Cardiac atrium fibroblast (primary cell): ENCODE data around the gene STX1B. TPM values are rescaled to one million over a fixed set of nuclear protein-coding genes. Genes with fewer than 3 reads are reported as not detected.

Experiments used
- total RNA-seq: library from RNA; depleted of rRNA; stranded (reverse); fragments of >200 nt; gene quantifications from 2 replicates; pipeline ENCODE4 v1.2.3, GENCODE V29; 2015

The STX1B gene
- 0.16 and 0.18 TPM in 2 replicates for total RNA-seq

GRCh38 chr16:31010585-31011325, at the start of gene STX1B:
Gene STX1B, minus strand, starts transcription at chr16:31010638. Its CDS starts 242 bp downstream, at chr16:31010396.

GRCh38 chr16:31032736-31033708, 22.6 kb upstream of the STX1B start, which contains the start of gene STX4:
Gene STX4, plus strand, starts transcription at chr16:31033558. Its CDS starts 248 bp downstream, at chr16:31033806.

GRCh38 chr16:30984669-30985400, 25.6 kb downstream of the STX1B start, which contains the start of gene HSD3B7:
Gene HSD3B7, plus strand, starts transcription at chr16:30985207. Its CDS starts 452 bp downstream, at chr16:30985659.

DNA sequence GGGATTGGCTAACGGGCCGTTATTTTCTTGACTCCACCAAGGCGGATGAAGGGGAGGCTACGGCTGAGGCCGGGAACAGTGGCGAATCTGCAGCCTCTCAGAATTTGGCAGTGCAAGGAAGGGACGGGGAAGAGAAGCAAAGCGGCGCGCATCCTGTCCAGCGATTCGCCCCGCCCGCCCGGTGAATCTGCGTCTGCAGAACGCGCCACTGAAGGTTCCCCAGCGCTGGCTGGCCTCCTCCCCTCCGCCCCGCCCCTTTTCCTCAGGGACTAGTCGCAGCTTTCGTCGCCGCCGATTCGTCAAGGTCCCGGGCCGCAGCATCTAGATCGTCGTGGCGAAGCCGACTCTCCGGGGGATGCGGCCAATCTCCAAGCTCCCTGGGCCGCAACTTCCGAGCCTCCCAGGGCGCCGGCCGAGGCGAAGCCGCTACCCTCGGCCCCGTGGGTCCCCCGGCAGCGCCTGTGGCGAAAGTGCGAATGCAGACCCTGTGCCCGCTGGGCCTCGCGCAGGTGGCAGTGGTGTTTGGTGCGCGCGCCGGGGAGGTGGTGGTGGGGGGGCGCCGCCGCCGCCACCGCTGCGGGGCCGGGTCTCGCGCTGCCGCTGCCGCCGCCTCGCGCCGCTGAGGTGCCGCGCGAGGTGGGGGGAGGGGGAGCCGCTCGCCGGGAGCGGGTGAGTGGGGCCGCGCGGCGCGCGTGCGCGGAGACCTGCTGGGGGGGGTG, 52.8 kb downstream of the STX1B start, which contains the start of gene SETD1A:
TSS of gene SETD1A (plus strand) at position 299 of the 719 bp plus-strand sequence. CDS start 978 bp downstream, outside the sequence.

GRCh38 chr16:30948667-30949649, 61.5 kb downstream of the STX1B start, which contains the start of gene ORAI3:
Gene ORAI3, plus strand, starts transcription at chr16:30949068. Its CDS starts 222 bp downstream, at chr16:30949290.

Other genes with a start within 250 kb of the STX1B start
- gene CFAP119, start 248.6 kb downstream of the STX1B start, total RNA-seq = 2.1 TPM in 1 of 2 replicates, not detected in the other
- 56.7 and 58.8 TPM in 2 replicates for gene RNF40, start 248.3 kb downstream of the STX1B start, total RNA-seq
- 12.1 and 12.8 TPM in 2 replicates for gene ZNF629, start 223.4 kb downstream of the STX1B start, total RNA-seq
- 39.0 and 40.1 TPM in 2 replicates for gene BCL7C, start 116.6 kb downstream of the STX1B start, total RNA-seq
- gene CTF1, start 114.0 kb downstream of the STX1B start, total RNA-seq = 0.54 and 0.81 TPM in 2 replicates
- 15.2 and 21.5 TPM in 2 replicates for gene FBXL19, start 87.1 kb downstream of the STX1B start, total RNA-seq
- gene ORAI3, start 61.6 kb downstream of the STX1B start, total RNA-seq = 23.8 and 44.4 TPM in 2 replicates
- gene SETD1A, start 52.9 kb downstream of the STX1B start, total RNA-seq = 3.1 and 4.5 TPM in 2 replicates
- gene HSD3B7, start 25.4 kb downstream of the STX1B start, total RNA-seq = 6.8 and 11.6 TPM in 2 replicates
- gene STX4, start 22.9 kb upstream of the STX1B start, total RNA-seq = 22.9 and 25.9 TPM in 2 replicates
- gene ZNF668, start 63.6 kb upstream of the STX1B start, total RNA-seq = 9.2 and 15.9 TPM in 2 replicates
- gene ZNF646, start 63.8 kb upstream of the STX1B start, total RNA-seq = 12.6 and 24.2 TPM in 2 replicates
- 2.6 and 6.1 TPM in 2 replicates for gene PRSS53, start 78.3 kb upstream of the STX1B start, total RNA-seq
- gene VKORC1, start 84.2 kb upstream of the STX1B start, total RNA-seq = 264 and 274 TPM in 2 replicates
- 80.5 and 118 TPM in 2 replicates for gene BCKDK, start 97.7 kb upstream of the STX1B start, total RNA-seq
- gene KAT8, start 107.0 kb upstream of the STX1B start, total RNA-seq = 17.3 and 29.5 TPM in 2 replicates
- gene PRSS8, start 125.1 kb upstream of the STX1B start, total RNA-seq = not detected in 2 replicates
- not detected in 2 replicates for gene PRSS36, start 139.4 kb upstream of the STX1B start, total RNA-seq
- gene FUS, start 169.5 kb upstream of the STX1B start, total RNA-seq = 34.0 and 54.2 TPM in 2 replicates
- gene PYCARD, start 192.1 kb upstream of the STX1B start, total RNA-seq = 43.1 and 57.0 TPM in 2 replicates
- 0.54 TPM in 1 of 2 replicates, not detected in the other for gene TRIM72, start 203.5 kb upstream of the STX1B start, total RNA-seq
- not detected in 2 replicates for gene PYDC1, start 206.5 kb upstream of the STX1B start, total RNA-seq
- not detected in 2 replicates for gene ITGAM, start 249.3 kb upstream of the STX1B start, total RNA-seq